CD4-positive, alpha-beta T cell treated with Interleukin-2 at 100 ng/mL for 4 hours (primary cell): ENCODE measurements around the gene PDXDC1.
A peak's percentile ranks its signal among the peaks of the same experiment; 100 is the strongest.
"Not testable (repeated sequence)": the region's sequence is repeated elsewhere in the genome, so short reads cannot be mapped to it uniquely, and the experiment has no call there.

Experiments used
- DNase-seq: peaks from one replicate; pipeline ENCODE4 v3.0.0-alpha.2; 2020; ENCODE audit warnings: low spot score

The PDXDC1 gene

GRCh38 chr16:14974331-14974655 lies 533 bp upstream of the PDXDC1 start:
- DNase-seq = not testable (repeated sequence)

DNA sequence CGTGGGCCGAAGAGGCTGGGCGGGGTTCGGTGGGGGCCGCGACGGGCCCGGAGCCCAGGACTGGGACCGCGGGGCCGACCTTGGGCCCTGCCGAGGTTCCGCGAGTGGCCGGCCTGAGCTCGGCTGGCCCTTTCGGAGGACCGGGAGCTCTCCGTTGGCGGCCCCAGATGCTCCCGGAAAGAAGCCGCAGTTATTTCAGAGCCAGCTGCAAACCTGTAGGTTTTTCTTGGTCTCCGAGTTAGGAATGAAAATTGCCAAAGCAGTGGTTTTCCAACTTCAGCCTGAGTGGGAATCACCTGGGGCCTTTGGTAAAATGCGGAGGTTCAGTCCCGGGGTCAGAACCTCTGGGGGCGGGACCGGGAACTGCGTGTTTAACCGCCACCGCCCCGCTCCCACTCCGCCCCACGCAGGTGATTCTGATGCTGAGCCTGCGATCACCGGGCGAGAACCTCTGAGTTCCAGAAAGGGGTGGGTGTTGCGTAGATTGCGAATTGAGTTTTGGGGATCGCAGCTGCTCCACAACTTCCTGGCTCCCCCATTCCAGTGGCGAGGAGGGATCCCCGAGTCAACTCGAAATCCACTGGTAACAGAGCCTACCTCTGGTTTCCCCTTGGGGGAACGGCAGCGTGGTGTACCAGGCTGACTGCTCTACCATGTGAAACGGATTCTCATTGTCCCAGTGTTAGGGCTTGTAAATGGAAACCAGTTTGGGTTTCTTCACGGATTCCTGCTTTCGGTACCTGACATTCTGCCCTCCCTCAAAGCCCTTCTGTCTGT lies 780 bp downstream of the PDXDC1 start:
- DNase-seq = peak; percentile 64

DNA sequence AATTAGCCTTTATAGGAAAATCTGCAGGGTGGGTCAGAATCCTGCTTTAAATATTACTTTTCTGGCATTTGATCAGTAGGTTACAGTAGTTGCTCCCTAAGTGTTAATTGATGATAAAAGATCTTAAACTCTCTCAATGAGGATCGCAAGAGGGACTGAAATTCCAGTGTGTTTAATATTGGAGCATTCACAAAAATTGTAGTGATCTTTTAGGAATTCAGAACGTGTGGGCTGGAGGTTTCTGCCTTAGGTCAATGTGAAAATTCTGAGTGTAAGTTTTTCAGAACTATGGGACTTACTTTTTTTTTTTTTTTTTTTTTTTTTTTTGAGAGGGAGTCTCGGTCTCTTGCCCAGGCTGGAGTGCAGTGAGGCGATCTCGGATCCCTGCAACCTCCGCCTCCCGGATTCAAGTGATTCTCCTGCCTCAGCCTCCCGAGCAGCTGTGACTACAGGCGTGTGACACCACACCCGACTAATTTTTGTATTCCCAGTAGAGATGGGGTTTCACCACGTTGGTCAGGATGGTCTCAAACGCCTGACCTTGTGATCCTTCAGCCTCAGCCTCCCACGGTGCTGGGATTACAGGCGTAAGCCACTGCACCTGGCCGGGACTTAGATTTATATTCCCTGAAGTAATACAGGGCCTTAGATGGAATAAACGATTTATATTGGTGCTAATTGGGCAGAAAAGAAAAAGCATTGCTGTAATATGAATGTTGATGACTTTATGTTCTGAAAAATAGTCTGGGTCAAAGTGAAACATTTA lies 2.3 kb downstream of the PDXDC1 start:
- not testable (repeated sequence) for DNase-seq

DNA sequence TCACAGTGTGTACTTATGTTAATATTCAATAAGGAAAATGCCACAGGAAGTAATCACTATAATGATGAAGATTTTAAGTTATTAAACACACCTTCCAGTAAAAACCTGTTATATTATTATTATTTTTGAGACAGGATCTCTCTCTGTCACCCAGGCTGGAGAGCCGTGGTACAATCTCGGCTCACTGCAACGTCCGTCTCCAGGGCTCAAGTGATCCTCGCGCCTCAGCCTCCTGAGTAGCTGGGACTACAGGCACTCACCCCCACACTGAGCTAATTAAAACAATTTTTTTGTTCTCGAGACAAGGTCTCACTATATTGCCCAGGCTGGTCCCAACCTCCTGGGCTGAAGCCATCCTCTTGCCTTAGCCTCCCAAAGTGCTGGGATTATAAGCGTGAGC lies 3.5 kb downstream of the PDXDC1 start:
- DNase-seq = not testable (repeated sequence)

DNA sequence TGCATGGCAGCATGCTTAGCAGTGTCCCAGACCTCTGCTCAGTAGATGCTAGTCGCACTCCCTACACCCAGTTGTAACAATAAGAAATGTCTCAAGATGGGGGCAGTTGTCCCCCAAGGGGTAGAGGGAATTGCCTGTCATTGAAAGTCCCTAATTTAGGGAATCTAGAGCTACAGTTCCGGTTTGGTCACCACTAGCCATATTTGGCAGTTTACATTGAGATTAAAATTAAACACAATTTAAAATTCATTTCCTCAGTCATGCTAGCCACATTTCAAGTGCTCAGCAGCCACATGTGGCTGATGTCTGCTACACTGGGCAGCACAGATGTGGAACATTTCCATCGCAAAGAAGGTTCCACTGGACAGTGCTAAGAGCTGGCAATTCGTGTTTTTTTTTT lies 4.1 kb downstream of the PDXDC1 start:
- DNase-seq = not testable (repeated sequence)

- not testable (repeated sequence) for DNase-seq
Measured at GRCh38 chr16:14981234-14981633, 6.4 kb downstream of the PDXDC1 start.

- DNase-seq = not testable (repeated sequence)
Measured at GRCh38 chr16:14982521-14982920, 7.7 kb downstream of the PDXDC1 start.

GRCh38 chr16:14988092-14988491 lies 13.3 kb downstream of the PDXDC1 start:
- not testable (repeated sequence) for DNase-seq

GRCh38 chr16:14988661-14989191 lies 13.9 kb downstream of the PDXDC1 start:
- DNase-seq = not testable (repeated sequence)

DNA sequence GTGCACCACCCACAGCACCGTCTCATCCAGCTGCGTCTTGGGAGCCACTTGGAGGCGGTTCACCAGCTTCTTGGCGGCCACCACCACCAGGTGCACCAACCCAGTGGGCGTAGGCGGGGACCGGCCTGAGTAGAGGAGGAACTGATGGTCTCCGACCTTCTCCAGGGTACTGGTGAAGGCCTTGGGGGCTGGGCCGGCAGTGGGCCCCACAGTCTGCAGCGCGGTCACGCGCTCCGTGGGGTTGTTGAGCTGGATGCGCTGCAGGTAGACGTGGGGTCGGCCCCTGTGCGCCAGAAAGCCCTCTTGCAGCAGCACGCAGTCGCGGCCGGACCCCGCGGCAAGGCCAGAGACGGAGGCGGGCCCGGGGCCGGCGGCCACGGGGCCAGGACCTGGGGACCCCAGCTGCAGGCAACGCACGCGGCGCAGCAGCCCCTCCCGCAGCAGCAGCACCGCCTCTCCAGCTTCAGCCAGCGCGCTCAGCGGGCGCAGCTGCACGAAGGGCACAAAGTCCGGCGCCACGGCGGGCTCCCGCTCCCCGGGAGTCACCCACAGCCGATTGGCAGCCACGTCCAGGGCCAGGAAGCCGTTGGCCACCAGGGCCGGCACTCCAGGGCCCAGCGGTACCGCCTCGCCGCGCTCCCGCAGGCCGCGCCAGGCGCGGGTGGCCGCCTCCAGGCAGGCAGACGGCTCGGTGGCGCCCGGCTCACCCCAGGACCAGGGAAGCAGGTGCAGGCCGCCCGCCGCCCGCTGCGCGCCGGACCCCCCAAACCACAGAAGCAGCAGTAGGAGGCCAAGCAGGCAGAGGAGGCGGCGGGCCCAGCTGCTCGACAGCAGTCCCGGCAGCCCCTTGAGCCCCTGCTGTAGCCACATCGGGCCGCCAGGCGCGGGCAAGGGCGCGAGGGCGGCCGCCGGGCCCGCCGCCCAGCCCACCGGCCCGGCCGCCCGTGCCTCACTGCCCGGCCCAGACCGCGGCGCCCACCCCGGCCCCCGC lies 14.8 kb downstream of the PDXDC1 start:
- not testable (repeated sequence) for DNase-seq

DNA sequence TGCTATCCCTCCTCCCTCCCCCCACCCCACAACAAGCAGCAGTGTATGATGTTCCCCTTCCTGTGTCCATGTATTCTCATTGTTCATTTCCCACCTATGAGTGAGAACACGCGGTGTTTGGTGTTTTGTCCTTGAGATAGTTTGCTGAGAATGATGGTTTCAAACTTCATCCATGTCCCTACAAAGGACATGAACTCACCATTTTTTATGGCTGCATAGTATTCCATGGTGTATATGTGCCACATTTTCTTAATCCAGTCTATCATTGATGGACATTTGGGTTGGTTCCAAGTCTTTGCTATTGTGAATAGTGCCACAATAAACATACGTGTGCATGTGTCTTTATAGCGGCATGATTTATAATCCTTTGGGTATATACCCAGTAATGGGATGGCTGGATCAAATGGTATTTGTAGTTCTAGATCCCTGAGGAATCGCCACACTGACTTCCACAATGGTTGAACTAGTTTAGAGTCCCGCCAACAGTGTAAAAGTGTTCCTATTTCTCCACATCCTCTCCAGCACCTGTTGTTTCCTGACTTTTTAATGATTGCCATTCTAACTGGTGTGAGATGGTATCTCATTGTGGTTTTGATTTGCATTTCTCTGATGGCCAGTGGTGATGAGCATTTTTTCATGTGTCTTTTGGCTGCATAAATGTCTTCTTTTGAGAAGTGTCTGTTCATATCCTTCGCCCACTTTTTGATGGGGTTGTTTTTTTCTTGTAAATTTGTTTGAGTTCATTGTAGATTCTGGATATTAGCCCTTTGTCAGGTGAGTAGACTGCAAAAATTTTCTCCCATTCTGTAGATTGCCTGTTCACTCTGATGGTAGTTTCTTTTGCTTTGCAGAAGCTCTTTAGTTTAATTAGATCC lies 18.7 kb downstream of the PDXDC1 start:
- not testable (repeated sequence) for DNase-seq

DNA sequence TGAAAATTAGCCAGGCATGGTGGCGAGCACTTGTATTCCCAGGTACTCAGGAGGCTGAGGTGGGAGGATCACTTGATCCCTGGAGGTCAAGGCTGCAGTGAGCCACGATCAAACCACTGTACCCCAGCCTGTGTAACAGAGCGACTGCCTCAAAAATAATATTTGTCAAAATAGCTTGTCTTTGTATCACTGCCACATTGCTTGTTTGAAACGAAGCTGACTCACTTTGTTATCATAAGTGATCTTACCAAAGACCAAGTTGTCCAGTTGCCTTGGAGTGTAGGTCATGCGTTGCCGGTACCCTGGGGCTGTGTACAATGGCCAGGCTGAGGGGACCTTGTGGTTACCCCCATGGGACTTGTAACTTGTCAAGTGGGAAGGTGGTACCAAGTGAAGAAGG lies 21.9 kb downstream of the PDXDC1 start:
- DNase-seq = not testable (repeated sequence)

- not testable (repeated sequence) for DNase-seq
Measured at GRCh38 chr16:14998300-14998699, 23.5 kb downstream of the PDXDC1 start.

DNA sequence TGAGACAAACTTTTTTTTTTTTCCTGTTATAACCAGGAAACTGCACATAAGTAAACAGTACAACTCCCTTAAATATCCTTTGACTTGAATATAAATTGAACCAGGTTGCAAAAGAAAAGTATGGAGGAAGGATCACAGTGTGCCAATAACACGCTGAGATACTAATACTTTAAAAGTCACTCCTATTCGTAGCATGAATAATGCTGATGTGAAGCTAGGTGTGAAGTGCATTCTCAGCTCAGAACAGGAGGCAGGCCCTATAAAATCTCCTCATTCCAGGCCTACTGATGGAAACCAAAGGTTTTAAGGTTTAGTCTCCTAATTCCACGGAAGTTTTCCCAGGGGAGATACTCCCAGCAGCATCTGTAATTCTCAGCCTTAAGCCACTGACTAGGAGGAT lies 25.0 kb downstream of the PDXDC1 start:
- DNase-seq = not testable (repeated sequence)

DNA sequence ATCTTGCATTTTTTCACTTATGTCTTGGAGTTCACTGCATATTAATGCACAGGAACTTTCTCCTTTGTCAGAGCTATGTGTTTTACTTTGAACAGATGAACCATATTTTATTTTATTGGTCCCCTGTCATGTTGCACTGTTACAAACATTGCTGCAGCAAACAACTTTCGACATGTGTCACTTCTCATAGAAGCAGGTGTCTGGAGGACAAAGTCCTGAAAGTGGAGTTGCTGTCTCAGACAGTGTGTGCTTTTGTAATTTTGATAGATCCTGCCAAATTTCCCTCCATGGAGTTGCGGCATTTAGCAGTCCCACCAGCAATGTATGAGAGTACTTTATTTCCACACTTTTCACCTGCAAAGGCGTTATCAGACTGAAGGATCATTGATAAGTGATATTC lies 27.6 kb downstream of the PDXDC1 start:
- DNase-seq = not testable (repeated sequence)

GRCh38 chr16:15005357-15006132 lies 30.7 kb downstream of the PDXDC1 start:
- DNase-seq = not testable (repeated sequence)

GRCh38 chr16:15008647-15009046 lies 33.8 kb downstream of the PDXDC1 start:
- not testable (repeated sequence) for DNase-seq

DNA sequence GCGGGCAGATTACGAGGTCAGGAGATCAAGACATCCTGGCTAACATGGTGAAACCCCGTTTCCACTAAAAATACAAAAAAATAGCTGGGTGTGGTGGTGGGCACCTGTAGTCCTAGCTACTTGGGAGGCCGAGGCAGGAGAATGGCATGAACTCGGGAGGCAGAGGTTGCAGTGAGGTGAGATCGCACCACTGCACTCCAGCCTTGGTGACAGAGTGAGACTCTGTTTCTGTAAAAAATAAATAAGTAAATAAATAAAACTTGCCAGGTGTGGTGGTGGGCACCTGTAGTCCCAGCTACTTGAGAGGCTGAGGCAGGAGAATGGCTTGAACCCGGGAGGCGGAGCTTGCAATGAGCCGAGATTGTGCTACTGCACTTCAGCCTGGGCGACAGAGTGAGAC lies 38.1 kb downstream of the PDXDC1 start:
- not testable (repeated sequence) for DNase-seq

DNA sequence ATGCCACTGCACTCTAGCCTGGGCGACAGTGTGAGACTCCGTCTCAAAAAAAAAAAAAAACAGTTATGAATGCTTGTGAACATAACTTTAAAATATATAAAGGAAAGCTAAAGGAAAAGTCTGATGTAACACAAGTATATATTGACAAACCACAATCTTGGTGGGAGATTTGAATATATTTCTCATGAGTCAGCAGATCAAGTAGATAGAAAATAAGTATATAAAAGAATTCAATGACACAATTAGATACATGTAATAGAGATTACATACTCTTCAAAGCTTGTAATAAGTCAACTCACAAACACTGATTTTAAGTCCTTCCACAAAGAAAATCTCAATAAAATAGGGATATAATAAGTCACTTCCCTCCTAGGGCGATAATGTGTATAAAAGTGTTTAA lies 40.8 kb downstream of the PDXDC1 start:
- DNase-seq = not testable (repeated sequence)

DNA sequence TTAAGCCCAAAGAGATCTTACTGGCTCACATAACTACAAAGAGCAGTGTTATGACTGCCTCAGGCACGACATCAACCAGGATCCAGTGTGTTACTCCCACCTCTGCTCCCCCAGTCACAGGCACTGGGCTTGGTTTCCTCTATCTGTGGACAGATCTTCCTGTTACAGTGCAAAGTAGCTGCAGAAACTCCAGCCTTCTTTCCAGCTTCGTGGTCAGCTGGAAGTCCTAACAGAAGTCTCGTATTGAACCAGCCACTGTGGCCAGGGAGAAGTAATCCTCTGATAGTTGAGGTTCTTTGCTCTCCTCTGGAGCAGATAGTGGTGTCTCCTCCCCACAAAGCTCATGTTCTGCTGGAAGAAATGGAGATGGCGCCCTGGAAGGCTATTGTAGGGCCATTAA lies 41.5 kb downstream of the PDXDC1 start:
- DNase-seq = not testable (repeated sequence)
